ENCODE measurements around the gene LRRC26.

LRRC26 gene

DNA sequence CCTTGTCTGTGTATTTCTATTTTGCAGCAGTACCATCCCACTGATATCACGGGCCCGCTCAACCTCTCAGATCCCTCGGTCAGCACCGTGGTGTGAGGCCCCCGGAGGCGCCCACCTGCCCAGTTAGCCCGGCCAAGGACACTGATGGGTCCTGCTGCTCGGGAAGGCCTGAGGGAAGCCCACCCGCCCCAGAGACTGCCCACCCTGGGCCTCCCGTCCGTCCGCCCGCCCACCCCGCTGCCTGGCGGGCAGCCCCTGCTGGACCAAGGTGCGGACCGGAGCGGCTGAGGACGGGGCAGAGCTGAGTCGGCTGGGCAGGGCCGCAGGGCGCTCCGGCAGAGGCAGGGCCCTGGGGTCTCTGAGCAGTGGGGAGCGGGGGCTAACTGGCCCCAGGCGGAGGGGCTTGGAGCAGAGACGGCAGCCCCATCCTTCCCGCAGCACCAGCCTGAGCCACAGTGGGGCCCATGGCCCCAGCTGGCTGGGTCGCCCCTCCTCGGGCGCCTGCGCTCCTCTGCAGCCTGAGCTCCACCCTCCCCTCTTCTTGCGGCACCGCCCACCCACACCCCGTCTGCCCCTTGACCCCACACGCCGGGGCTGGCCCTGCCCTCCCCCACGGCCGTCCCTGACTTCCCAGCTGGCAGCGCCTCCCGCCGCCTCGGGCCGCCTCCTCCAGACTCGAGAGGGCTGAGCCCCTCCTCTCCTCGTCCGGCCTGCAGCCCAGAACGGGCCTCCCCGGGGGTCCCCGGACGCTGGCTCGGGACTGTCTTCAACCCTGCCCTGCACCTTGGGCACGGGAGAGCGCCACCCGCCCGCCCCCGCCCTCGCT lies 1.9 kb downstream of the LRRC26 start:
- DNase-seq (ENCODE audit: low read depth in 2 of 2), result no peak

DNA sequence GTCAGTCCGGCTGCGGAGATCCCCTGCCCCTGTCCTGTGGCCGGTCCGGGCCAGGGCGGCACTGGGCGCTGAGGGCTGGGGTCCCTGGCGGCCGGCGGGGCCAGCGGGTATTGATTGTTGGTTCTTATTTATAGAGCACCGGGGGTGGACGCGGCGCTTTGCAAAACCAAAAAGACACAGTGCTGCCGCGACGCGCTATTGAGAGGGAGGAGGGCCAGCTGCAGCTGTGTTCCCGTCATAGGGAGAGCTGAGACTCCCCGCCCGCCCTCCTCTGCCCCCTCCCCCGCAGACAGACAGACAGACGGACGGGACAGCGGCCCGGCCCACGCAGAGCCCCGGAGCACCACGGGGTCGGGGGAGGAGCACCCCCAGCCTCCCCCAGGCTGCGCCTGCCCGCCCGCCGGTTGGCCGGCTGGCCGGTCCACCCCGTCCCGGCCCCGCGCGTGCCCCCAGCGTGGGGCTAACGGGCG lies 2.5 kb downstream of the LRRC26 start:
- DNase-seq (ENCODE audit: low read depth in 2 of 2), result no peak

DNA sequence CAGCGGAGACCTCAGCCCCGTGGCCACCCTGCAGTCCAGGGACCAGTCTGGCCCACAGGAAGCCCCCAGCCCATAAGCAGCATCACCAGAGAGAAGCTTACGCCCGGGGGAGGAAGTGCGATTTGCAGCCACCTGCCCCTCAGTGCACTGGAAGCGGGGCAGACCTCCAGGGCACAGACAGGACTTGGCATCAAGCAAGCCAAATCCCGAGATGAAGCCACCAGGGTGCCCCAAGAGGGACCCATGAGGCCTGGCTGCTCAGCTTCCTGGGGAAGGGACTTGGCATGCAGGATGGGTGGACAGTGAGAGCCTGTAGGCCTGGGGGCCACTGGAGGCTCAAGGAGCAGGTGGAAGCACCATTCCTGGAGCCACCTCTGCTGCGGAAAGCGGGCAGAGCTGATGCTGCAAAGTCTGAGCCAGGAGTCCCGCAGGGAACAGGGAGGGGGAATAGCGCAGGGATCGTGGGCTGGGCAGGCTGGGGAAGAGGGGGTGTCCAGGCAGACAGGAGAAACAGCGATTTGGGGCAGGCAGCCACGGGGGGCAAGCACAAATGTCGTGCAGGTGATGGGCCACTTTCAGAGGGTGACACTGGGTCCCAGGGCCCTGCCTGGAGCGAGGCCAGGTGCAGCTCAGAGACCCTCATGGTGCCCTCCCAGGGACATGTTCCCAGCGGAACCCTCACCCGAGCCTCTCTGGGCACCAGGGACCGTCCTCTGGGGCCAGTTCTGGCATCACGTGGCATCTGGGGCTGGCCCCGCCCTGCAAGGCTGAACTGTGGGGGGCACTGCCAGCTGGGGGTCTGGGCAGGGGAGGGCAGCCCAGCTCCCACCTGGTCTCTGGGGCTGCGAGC lies 3.2 kb downstream of the LRRC26 start:
- no peak for DNase-seq (ENCODE audit: low read depth in 2 of 2)

DNA sequence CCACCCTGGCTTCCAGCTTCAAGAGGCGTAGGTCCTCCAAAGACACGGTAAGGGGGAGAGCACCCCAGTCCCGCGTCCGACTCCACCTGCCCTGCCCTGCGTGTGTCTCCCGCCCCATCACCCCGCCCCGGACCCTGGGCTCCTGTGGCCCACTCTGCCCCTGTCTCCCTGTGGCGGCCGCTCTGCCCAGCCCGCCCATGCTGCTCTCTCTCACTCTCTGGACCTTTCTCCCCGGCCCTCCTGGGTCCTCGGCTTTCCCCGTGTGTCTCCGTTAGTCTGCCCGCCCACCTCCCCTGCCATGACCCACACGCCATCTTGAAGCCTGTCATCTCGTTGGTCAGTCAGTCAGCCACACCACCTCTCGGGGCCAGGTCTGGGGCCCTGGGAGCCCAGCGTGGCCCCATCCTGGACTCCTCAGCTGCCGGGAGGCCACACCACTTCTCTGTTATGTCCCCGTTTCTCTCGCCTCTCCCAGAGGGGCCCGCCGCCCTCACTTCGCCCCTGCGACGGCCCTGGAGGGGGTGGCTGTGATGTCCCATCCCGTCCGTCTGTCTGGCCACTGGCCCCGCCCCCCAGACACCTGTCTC lies 4.5 kb downstream of the LRRC26 start:
- DNase-seq (ENCODE audit: low read depth in 2 of 2), result no peak

DNA sequence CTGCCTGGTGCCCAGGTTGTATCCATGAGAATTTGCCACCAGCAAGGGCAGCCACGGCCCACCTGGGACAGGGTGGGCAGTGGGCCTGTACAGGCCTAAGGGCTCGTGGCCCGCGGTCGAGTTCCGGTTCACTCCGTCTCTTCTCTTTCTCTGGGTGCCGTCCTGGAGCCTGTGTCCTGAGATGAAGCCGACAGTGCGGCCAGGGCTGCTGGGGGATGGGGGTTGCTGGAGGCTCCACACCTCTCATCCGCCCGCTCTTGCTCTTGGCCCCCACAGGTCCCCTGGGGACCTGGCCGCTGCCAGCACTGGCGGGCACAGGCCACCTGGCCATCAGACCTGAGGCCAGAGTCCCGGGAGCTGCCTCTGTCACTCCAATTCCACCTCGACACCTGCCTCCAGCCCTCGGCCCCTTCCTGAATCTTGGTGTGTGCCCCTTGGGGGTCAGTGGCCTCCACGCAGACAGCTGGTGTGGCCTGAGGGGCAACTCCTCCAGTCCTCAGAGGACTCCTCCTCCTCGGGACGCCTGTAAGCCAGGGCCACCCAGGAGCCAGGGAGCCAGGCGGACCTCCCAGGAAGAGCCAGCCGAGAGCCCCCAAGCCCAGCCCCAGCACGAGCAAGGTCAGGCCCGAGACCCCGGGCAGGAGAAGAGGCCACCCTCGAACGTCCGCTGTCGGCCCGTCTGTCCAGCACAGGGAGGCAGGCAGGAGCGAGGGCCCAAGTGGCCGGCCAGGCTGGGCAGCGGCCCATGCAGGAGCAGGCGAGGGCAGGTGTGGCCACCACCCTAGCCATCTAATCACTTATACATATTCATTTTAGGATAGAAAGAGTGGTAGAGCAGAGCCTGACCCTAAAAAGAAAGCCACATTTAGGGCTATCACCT lies 5.2 kb downstream of the LRRC26 start:
- DNase-seq (ENCODE audit: low read depth in 2 of 2), result no peak

DNA sequence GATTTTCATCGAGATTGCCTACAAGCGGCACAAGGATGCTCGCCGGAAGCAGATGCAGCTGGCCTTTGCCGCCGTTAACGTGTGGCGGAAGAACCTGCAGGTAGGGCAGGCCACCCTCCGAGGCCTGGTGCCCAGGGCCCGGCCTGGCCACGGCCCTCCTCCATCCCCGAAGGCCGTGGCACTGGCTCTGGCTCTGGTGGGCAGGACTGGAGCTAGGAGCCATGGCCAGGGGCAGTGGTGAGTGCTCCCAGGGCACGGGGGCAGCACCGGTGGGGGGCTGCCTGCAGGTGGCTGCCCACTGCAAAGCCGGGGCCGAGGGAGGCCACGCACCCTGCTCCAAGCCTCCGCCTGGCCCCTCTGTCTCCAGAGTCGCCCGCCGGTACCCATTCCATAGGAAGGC lies 6.0 kb downstream of the LRRC26 start:
- DNase-seq (ENCODE audit: low read depth in 2 of 2), result no peak

DNA sequence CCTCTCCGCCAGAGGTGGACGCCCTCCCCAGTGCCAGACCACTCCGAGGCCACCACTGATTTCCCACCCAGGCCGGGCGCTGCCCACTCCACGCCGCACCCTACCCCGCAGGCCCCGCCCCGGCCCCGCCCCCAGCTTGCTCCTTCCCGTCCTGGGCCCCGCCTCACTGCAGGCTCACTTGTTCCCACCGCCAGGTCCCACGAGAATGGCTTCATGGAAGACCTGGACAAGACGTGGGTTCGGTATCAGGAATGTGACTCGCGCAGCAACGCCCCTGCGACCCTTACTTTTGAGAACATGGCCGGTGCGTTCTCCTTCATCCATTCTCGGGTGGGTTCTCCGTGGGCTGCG lies 6.5 kb downstream of the LRRC26 start:
- DNase-seq (ENCODE audit: low read depth in 2 of 2), result no peak

DNA sequence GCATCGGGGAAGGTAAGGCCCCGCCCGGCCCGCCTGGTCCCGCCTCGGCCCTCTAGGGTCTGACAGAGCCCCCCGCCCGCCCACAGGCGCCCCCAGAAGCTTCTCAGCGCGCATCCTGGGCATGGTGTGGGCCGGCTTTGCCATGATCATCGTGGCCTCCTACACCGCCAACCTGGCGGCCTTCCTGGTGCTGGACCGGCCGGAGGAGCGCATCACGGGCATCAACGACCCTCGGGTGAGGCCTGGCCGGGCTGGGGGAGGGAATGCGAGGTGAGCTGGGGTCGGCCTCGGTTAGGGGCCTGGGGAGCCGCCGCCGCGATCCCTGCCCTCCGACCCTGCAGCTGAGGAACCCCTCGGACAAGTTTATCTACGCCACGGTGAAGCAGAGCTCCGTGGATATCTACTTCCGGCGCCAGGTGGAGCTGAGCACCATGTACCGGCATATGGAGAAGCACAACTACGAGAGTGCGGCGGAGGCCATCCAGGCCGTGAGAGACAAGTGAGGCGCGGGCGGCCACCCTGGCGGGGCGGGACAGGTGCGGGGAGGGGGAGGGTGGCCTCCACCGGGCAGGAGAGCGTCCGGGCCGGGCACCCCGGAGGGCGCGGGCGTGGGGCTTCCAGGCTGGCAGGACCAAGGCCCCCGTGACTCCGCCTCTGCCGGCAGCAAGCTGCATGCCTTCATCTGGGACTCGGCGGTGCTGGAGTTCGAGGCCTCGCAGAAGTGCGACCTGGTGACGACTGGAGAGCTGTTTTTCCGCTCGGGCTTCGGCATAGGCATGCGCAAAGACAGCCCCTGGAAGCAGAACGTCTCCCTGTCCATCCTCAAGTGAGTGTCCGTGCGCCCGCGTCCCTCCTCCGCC lies 7.1 kb downstream of the LRRC26 start:
- no peak for DNase-seq (ENCODE audit: low read depth in 2 of 2)

DNA sequence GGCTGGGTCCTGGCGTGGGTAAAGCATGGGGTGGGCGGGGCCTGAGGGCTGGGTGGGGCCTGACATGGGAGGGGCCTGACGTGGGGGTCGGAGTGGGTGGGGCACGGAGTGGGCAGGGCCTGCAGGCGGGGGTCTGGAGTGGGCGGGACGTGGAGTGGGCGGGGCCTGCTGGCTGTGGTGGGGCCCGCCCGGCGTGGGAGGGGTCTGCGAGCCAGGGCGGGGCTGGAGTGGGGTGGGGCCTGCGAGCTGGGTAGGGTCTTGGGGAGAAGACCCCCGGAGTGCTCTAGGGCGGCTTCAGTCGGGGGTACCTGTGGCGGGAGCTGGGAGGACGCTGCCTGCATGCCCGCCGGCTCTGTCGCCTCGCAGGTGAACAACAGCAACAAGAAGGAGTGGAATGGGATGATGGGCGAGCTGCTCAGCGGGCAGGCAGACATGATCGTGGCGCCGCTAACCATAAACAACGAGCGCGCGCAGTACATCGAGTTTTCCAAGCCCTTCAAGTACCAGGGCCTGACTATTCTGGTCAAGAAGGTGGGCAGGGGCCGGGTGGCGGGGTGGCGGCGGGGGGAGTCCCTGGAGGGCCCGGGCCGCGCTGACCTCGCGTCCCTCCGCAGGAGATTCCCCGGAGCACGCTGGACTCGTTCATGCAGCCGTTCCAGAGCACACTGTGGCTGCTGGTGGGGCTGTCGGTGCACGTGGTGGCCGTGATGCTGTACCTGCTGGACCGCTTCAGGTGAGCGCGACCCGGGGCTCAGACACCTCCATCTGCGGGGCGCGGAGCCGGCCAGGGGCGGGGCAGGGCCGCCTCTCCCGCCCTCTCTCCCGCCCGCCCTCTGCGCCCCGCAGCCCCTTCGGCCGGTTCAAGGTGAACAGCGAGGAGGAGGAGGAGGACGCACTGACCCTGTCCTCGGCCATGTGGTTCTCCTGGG lies 8.0 kb downstream of the LRRC26 start:
- DNase-seq (ENCODE audit: low read depth in 2 of 2), result no peak

DNA sequence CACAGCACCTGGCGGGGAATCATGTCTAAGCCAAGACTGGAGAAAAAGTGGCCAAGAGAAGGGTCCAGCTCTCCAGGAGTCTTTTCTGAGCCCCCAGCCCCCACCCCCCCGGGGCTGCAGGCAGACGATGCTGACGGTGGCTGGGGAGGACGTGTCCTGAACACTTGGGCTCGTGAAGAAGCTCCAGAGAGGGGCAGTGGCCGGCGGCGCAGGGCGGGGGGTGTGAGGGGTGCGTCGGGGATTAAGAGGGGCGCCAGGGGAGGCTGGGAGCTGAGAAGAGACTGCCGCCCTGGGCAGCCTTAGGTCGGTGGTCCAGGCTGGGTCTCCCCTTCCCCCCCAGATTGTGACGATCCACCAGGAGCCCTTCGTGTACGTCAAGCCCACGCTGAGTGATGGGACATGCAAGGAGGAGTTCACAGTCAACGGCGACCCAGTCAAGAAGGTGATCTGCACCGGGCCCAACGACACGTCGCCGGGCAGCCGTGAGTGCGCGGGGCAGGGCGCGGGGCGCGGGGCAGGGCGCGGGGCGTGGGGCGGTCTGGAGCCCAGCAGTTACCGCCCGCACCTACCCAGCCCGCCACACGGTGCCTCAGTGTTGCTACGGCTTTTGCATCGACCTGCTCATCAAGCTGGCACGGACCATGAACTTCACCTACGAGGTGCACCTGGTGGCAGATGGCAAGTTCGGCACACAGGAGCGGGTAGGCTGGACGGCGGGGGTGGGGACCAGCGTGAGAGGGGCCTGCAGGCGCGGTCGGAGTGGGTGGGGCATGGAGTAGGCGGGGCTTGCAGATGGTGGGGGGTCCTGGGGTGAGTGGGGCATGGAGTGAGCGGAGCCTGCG lies 8.9 kb downstream of the LRRC26 start:
- no peak for DNase-seq (ENCODE audit: low read depth in 2 of 2)

DNA sequence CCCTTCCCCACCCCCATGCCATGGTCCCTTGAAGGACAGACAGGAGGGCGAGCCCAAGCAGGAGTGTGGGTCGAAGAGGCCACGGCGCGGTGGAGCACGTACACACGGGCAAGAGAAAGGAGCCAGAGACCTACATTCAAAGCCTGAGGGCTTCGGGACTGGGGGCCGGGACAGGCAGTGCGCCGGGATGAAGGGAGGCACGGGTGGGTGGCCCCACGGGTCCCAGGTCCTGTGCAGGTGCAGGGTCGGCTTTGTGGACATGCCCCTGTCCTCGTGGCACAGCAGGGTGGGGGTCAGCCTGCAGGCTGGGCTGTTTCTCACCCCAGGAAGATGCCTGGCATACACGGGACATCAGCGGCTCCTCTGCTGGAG lies 9.8 kb downstream of the LRRC26 start:
- no peak for DNase-seq (ENCODE audit: low read depth in 2 of 2)

DNA sequence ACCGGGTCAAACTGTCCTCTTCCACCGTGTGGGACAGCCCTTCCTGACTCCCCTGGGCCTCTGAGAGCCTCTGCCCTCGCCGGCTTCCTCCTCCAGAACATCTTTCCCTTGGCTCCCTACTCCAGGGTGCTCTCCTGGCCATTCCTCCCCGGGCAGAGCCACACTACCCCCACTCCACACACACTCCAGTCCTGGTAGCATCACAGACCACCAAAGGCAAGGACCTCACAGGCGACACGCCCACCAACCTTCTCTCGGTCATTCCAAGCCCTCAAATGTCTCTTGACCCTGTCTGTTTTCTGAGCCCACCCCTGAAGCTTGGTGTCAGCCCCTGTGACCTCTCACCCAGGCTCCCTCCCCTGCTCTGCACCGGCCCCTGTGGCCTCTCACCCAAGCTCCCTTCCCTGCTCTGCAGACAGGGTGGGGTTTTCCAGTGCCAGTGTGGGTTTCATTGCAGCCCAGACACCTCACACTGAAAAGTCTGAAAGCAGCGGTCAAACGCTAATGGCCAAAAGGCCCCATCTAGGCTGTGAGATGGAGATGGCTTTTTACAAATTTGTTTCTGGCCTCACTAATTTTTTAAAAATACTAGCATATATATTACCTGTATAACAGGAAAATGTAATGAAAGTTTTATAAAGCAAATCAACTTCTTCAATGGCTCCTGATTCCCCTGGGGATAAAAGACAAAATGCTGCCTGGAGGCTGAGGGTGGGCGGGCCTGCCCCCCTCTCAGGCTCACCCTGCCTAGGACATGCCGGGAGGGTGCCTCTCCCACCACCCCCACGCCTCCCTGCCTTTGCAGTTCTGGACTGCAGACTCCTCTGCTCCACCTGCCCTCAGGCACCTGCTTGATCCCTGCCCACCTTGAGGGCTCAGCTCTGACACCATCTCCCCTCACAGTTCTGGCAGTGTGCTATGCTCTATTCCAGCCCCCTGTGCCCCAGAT lies 10.5 kb downstream of the LRRC26 start:
- no peak for DNase-seq (ENCODE audit: low read depth in 2 of 2)

DNA sequence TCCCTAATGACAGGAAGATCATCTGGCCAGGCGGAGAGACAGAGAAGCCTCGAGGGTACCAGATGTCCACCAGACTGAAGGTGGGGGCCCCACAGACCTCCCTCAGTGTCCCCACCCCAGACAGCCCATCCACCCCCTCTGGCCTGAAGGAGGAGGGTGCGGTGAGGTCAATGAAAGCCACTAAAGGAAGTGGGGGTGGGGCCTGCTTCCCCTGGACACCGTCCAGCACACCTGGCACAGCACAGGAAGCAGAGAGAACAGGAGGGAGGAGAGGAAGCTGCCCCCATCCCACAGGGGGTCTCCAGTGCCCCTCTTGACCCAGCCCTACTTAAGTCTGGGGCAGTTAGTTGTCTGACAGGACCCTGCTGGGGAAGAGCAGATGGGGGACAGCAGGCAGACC lies 11.2 kb downstream of the LRRC26 start:
- DNase-seq (ENCODE audit: low read depth in 2 of 2), result no peak

DNA sequence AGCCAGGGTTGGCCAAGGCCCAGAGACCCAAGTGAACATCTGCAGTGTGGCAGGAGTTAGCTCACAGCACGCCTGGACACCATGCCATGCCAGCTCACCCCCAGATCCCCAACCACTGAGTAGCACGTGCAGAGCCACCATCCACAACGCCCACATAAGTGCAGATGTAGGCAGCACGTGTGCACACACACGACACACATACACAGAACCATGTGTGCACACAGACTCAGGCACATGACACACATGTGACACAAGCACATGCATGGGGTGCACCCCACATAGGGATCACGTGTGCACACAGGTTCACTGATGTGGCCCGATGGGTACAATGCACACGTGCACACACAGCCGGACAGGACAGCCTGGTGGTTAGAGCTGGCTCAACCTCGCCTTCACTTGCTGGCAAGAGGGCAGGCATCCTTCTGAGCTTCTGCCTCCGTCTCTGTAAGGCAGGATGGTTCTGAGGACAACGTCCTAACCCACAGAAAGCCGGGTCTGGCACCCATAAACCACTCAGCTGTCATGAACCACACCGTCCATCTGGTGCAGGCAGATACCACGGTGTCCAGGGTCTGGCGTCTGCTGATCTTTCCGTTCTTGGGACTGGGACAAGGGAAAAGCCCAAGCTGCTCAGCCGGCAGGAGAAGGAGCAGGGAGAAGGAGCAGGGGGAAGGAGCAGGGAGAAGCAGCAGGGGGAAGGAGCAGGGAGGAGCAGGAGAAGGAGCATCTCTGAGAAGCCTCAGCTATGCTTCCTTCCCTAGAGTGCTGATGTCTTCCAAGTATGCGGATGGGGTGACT lies 12.0 kb downstream of the LRRC26 start:
- DNase-seq (ENCODE audit: low read depth in 2 of 2), result no peak

DNA sequence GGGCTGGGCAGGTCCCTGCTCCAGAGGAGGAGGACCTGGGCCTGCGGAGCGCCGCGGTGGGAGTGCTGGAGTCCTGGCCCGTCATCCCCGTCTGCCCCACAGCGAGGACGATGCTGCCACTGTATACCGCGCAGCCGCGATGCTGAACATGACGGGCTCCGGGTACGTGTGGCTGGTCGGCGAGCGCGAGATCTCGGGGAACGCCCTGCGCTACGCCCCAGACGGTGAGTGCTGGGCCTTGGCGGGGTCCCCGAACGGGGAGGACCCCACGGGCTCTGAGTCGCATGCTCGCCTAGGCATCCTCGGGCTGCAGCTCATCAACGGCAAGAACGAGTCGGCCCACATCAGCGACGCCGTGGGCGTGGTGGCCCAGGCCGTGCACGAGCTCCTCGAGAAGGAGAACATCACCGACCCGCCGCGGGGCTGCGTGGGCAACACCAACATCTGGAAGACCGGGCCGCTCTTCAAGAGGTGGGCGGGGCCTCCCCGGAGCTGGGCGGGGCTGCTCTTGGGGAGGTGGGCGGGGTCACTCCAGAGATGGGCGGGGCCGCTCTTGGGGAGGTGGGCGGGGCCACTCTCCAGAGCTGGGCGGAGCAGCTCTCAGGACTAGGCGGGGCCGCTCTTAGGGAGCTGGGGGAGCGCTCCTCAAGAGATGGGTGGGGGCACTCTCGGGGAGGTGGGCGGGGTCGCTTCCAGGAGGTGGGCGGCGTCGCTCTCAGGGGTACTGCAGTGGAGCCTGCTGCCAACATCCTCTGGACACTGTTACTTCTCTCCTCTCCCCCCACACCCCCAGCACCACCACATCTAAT lies 13.1 kb downstream of the LRRC26 start:
- peak; percentile 55 to 59 for DNase-seq (ENCODE audit: low read depth in 2 of 2)

DNA sequence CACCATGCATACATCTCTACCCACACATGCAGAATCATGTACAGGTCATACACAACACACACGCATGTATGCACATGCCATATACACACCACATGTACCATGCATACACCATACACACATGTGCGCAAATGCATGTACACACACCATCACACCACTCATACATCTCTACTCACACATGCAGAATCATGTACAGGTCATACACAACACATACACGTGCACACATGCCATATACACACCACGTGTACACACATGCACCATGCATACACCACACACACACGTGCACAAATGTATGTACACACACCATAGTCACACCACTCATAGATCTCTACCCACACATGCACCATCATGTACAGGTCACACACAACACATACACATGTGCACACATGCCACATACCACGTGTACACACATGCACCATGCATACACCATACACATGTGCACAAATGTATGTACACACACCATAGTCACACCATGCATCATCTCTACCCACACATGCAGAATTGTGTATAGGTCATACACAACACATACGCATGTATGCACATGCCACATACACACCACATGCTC lies 16.9 kb downstream of the LRRC26 start:
- DNase-seq (ENCODE audit: low read depth in 2 of 2), result no peak

Measured in stimulated activated CD4-positive, alpha-beta T cell treated with anti-CD3 and anti-CD28 coated beads, Interleukin-15, amount 100 ng/mL, for 48 hours (primary cell).